ENCODE data around the gene KRT78.
A peak's percentile ranks its signal among the peaks of the same experiment; 100 is the strongest.
"Not testable (repeated sequence)": the region's sequence is repeated elsewhere in the genome, so short reads cannot be mapped to it uniquely, and the experiment has no call there.

KRT78 gene

GRCh38 chr12:52805000-52805399, 43.8 kb downstream of the KRT78 start:
- DNase-seq = peak; percentile 12
- in situ Hi-C loops (cut with MboI; ENCODE audit: low pct_unique_long_range_greater_than_20kb, low sequenced_read_pairs) = no loop called here

- in situ Hi-C loops (cut with MboI; ENCODE audit: low pct_unique_long_range_greater_than_20kb, low sequenced_read_pairs) = no loop called here
These were observed 46.4 kb downstream of the KRT78 start for GRCh38 chr12:52802442-52802841.

GRCh38 chr12:52801773-52802172, 47.0 kb downstream of the KRT78 start:
- in situ Hi-C loops (cut with MboI; ENCODE audit: low pct_unique_long_range_greater_than_20kb, low sequenced_read_pairs) = no loop called here
- no peak for DNase-seq

More at GRCh38 chr12:52802442-52802841, 46.4 kb downstream of the KRT78 start:
- DNase-seq = no peak

- in situ Hi-C loops (cut with MboI; ENCODE audit: low pct_unique_long_range_greater_than_20kb, low sequenced_read_pairs) = no loop called here
- no peak for DNase-seq
These were observed 48.4 kb downstream of the KRT78 start for GRCh38 chr12:52800259-52800917.

- in situ Hi-C loops (cut with MboI; ENCODE audit: low pct_unique_long_range_greater_than_20kb, low sequenced_read_pairs) = no loop called here
- DNase-seq = no peak
These were observed 49.1 kb downstream of the KRT78 start for GRCh38 chr12:52799505-52800211.

GRCh38 chr12:52798671-52799504, 49.9 kb downstream of the KRT78 start:
- in situ Hi-C loops (cut with MboI; ENCODE audit: low pct_unique_long_range_greater_than_20kb, low sequenced_read_pairs) = no loop called here
- DNase-seq = no peak

GRCh38 chr12:52798003-52798670, 50.7 kb downstream of the KRT78 start:
- DNase-seq = no peak
- in situ Hi-C loops (cut with MboI; ENCODE audit: low pct_unique_long_range_greater_than_20kb, low sequenced_read_pairs) = no loop called here

- DNase-seq = no peak
- in situ Hi-C loops (cut with MboI; ENCODE audit: low pct_unique_long_range_greater_than_20kb, low sequenced_read_pairs) = no loop called here
These were observed 51.3 kb downstream of the KRT78 start for GRCh38 chr12:52797529-52797894.

- in situ Hi-C loops (cut with MboI; ENCODE audit: low pct_unique_long_range_greater_than_20kb, low sequenced_read_pairs) = no loop called here
- no peak for DNase-seq
These were observed 51.8 kb downstream of the KRT78 start for GRCh38 chr12:52796839-52797528.

- no peak for DNase-seq
- in situ Hi-C loops (cut with MboI; ENCODE audit: low pct_unique_long_range_greater_than_20kb, low sequenced_read_pairs) = no loop called here
These were observed 52.4 kb downstream of the KRT78 start for GRCh38 chr12:52796429-52796794.

GRCh38 chr12:52795694-52796428, 52.9 kb downstream of the KRT78 start, which contains the start of gene KRT3:
Gene KRT3 (minus strand): TSS chr12:52796117. CDS start chr12:52796042, 75 bp downstream.
- in situ Hi-C loops (cut with MboI; ENCODE audit: low pct_unique_long_range_greater_than_20kb, low sequenced_read_pairs) = no loop called here
- no peak for DNase-seq

GRCh38 chr12:52795332-52795674, 53.5 kb downstream of the KRT78 start:
- in situ Hi-C loops (cut with MboI; ENCODE audit: low pct_unique_long_range_greater_than_20kb, low sequenced_read_pairs); DNase-seq: not testable (repeated sequence)

GRCh38 chr12:52794479-52795331, 54.1 kb downstream of the KRT78 start:
- in situ Hi-C loops (cut with MboI; ENCODE audit: low pct_unique_long_range_greater_than_20kb, low sequenced_read_pairs) = no loop called here
- no peak for DNase-seq

- no peak for DNase-seq
- in situ Hi-C loops (cut with MboI; ENCODE audit: low pct_unique_long_range_greater_than_20kb, low sequenced_read_pairs) = no loop called here
These were observed 56.4 kb downstream of the KRT78 start for GRCh38 chr12:52792185-52793029.

GRCh38 chr12:52791271-52792184, 57.3 kb downstream of the KRT78 start:
- in situ Hi-C loops (cut with MboI; ENCODE audit: low pct_unique_long_range_greater_than_20kb, low sequenced_read_pairs) = no loop called here

More at GRCh38 chr12:52791271-52792184, 57.3 kb downstream of the KRT78 start:
- no peak for DNase-seq

Measured in KBM-7 (cell line).